RPMI7951 (cell line): ENCODE measurements around the gene SEC63. TPM values are rescaled to one million over a fixed set of nuclear protein-coding genes. Genes with fewer than 3 reads are reported as not detected.
A peak's percentile ranks its signal among the peaks of the same experiment; 100 is the strongest.
"Not testable (repeated sequence)": the region's sequence is repeated elsewhere in the genome, so short reads cannot be mapped to it uniquely, and the experiment has no call there.

Source experiments
- DNase-seq: peaks from one replicate; pipeline ENCODE4 v3.0.0-alpha.2; 2012; ENCODE audit warnings: low read depth
- total RNA-seq: library from RNA; depleted of rRNA; stranded (reverse); fragments of >200 nt; shearing (Covaris generic); gene quantifications from 2 replicates; pipeline ENCODE4 v1.2.3, GENCODE V29; 2014

Gene SEC63
- total RNA-seq, 1 experiment from 2014 or later, result 19.8 TPM

DNA sequence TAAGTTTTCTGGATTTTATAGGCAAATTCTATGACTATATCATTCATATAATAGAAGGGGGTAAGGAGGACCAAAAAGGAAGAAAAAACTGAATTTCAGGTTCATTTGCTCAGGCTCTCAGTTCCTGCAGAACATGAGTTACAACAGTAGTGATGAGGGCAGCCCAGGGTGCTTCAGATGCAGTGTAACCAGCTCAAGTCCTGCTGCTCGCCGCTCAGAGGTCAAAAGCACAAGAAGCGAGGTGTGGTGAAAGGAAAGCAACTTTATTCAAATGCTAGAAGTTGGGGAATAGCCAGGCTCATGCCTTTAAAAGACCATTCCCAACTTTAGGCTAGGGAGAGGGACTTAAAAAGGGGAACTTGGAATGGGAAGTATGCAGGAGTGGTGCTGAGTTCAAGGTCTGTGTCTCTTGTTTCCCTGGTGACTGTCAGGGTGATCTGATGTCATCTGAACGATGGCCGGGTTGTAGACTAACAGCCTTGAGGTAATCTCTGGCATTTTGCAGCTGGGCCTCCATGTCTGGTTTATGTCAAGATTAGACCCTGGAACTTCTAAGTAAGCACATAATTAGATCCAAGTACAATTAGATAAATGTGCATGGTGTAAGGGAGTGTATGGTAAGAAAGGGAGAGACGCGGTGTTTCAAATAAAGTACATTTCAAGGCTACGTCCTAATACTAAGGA is 14.5 kb upstream of the SEC63 start:
- DNase-seq, result no peak

DNA sequence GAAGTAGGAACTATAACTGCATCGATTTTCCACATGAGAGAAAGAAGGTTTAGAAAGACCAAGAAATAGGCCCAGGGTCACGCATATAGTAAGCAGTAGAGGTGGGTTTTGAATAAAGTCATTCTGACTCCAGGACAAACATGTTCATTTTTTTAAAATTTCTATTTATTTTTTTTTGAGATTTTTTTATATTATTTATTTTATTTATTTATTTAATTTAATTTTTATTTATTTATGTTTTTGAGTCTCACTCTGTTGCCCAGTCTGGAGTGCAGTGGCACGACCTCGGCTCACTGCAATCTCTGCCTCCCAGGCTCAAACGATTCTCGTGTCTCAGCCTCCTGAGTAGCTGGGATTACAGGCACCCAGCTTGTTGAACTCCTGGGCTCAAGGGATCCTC is 13.2 kb upstream of the SEC63 start:
- no peak for DNase-seq

DNA sequence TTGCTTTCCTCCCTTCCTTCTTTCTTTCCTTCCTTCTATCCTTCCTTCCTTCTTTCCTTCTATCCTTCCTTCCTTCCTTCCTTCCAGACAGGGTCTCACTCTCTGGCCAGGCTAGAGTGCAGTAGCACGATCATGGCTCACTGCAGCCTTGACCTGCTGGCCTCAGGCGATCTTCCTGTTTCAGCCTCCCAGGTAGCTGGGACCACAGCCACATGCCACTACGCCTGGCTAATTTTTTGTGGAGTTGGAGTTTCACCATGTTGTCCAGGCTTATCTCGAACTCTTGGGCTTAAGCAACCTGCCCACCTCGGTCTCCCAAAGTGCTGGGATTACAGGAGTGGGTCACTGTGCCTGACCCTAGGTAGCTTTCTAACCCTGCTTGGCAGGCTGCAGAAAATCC is 12.2 kb upstream of the SEC63 start:
- DNase-seq, result no peak

DNA sequence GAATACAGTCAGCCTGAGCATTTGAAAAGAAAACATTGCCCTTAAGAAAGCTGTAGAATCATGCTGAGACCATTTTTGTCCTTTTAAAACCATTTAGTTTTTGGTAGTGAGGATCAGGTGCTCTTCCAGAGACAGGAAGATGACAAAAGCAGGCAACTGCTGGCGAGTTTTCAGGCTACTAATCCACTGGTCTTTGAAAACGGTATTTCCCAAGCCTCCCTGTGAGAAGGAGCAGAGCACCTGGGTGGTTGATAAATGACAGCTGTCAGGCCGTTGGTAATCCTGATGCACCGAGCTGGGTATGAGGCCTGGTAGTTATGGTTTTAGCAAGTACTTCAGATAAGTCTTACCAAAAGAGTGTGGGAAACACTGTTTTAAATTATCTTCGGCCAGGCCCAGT is 10.1 kb upstream of the SEC63 start:
- DNase-seq, result no peak

DNA sequence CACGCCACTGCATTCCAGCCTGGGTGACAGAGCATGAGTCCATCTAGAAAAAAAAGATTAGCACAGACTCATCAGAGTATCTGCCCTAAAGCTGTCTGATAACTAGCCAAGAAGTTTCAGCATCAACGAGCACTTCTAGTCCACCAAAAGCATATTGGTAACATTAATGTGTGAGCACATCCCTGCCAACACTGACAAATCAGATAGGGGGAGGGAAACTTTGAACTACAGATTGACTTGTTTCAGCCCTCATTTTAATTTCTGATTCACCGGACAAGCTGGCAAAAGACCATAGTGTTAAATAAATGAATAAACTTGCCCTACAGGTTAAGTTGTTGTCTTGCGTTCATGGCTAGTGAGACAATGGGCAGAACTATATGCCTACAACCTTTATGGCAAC is 7.7 kb upstream of the SEC63 start:
- DNase-seq, result peak; percentile 89

DNA sequence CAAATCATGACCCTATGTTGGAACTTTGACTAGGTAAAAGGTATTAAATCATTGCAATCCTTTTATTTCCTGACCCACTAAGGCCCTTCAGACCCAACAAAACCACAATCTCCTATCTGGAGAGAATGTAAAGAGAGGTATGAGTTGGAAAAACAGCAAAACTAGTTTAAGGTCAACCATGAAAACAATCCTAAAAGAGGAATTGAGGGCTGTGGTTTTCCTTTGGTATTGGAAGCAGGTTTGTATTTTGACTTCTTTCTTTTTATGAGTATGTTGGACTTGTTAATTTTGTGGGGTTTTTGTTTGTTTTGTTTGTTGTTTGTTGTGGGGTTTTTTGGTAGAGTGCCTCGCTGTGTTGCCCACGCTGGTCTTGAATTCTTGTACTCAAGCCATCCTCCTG is 4.7 kb upstream of the SEC63 start:
- no peak for DNase-seq

DNA sequence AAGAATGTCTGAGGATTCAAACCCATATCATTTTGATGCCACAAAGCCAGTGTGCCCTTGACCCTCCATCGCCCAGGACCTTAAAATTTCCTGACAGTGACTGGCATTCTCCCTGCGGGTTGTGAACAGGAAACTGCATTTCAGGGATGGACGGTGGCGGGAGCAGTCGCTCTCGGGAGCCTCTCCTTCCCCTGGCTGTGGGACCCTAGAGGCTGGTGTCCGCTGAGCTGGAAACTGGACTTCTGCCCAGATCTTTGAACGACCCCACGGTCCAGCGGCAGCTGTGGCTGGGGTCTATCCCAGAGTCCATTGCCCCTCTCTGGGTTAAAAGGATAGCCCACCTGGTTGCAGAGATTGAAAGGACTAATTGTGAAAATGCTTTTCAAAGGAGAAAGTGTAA is 1.4 kb upstream of the SEC63 start:
- peak; percentile 27 for DNase-seq

DNA sequence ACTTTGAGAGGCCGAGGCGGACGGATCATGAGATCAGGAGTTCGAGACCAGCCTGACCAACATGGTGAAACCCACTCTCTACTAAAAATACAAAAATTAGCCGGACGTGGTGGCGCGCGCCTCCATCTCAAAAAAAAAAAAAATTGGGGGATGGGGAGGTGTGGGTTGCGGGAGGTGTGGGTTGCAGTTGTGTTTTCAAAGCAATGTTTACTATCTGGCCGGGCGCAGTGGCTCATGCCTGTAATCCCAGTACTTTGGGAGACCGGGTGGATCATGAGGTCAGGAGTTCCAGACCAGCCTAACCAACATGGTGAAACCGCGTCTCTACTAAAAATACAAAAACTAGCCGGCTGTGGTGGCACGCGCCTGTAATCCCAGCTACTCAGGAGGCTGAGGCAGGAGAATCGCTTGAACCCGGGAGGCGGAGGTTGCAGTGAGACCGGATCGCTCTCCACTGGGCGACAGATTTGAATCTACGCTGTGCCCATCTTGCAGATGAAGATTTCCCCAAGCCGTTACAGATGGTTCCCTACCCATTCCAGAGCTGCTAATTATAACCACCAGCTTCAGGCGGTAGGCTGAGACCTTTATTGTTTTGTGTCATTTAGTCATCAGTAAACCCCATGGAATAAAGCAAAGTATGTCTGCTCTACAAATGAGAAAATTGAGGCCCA is 818 bp upstream of the SEC63 start:
- peak; percentile 35 for DNase-seq

DNA sequence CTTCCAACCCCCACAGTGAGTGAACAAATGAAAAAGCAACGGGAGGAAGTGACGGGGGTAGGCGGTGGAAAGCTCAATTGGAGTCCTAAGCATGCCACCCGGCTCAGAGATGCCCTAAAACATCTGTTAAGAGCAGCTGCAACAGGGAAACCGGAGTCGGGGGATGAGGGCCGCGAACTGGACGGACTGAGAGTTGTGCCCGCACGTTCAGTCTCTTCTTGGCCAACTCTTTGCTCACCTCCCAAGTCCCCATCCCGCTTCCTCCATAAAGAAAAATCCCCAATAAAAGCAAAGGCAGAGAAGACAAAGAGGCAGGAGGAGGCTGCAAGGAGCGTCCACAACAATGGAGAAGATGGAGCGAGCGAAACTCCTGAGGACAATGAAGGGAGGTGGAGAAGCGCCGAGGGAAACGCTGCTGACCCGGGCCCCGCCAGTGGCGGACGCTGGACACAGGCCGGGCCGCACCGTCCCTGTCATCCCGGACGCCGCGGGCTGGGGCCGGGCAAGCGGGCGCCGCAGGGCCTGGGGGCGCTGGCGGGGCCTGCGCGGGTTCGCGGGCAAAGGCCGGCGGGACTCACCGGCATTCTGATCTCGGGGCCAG is 600 bp downstream of the SEC63 start:
- DNase-seq, result peak; percentile 72

DNA sequence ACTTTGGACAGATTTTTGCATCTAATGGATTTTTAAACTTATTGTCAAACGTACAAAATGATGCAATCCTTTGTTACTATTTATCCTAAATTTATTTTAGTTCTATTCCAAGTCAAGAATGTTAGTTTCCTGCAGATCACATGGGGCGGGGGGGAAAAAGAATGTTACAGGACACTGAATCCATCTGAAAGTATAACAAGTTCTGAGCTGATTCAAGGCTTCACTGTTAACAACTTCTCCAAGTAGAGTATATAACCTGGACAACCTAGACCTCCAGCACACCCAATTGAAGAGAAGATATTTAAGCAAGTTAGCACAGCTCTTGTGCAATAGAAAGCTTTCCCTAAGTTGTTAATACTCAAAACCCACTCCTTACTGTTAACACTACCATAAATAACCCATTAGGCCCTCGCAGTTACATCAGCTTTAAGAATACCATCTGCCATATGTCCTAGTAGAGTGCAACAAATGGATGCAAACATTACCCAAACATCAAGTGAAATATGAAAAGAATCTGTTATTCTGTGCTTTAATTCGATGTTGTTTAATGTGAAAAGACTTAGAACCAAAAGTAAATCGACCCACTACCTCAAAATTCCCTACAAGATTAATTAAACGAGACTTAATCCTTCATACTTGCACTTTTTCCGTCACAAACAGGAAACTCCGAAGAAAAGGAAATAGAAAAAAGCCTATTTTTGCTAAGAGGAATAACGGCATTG is 1.3 kb downstream of the SEC63 start:
- no peak for DNase-seq

DNA sequence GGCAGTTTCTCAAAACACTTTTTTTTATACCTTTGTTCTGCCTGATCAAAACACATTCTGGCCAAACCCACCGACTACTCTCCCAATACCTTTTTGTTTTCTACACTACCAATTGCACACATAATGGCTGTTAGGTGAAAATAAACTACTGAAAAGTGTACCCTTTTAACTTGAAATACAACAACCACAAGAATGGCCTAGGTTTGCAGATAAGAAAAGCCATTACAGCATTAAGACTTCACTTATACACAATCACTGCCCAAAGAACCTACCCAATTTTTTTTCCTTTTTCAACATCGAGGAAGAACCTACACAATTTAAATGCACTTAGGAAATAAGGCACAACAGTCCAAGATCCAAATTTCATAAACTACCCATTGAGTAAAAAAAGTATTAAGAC is 1.8 kb downstream of the SEC63 start:
- DNase-seq, result no peak

DNA sequence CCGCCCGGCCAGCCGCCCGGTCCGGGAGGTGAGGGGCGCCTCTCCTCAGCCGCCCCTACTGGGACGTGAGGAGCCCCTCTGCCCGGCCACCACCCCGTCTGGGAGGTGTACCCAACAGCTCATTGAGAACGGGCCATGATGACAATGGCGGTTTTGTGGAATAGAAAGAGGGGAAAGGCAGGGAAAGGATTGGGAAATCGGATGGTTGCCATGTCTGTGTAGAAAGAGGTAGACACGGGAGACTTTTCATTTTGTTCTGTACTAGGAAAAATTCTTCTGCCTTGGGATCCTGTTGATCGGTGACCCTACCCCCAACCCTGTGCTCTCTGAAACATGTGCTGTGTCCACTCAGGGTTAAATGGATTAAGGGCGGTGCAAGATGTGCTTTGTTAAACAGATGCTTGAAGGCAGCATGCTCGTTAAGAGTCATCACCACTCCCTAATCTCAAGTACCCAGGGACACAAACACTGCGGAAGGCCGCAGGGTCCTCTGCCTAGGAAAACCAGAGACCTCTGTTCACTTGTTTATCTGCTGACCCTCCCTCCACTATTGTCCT is 4.1 kb downstream of the SEC63 start:
- DNase-seq, result not testable (repeated sequence)

DNA sequence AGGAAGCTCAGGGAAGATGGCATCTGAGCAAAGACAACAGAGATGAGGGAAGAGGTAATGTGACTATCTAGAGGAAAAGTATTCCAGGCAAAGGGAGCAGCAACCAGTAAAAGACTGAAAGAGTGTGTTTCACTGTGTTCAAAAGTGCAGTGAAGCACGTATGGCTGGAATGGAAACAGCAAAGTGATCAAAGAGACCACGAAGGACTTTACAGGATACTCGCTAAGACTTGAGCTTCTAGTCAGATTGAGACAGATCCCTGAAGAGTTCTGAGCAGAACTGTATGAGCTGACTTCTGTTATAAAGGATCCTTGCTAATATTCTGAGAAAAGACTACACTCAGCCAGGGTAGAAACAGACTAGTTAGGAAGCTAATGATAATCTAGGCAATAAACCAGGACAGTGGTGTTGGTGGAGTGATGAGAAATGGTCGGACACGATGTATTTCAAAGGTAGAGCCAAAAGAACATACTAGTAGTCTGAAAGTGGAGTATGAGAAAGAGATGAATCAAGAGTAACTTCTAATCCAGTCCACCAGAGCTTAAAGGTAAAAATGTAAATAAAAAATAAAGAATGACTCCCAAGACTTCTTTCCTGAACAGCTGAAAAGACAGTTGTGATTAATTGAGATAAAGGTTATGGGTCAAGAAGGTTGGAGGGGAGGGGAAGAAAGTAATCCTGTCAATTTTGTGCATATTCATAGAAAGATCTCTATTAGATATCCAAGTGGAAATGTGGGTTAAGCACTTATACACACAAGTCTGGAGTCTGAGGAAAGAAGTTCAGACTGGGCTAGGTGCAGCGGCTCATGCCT is 14.2 kb downstream of the SEC63 start:
- DNase-seq, result no peak

DNA sequence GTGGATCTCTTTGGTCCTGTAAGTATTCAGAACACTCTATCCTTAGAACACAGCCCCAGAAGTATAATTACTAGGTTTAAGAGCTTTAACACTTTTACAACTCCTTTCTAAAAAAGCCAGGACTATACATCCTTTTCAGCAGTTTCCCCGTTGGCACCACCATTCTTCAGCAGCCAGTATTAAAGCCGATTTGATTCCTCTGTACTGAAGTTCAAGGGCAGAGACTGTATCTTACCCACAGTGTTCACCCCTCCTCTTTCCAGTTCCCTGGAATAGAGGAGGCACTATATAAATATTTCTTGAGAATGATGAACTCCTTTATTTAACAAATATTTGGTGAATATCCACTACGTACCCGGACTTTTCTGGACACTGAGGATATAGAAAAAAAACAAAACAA is 15.9 kb downstream of the SEC63 start:
- no peak for DNase-seq

DNA sequence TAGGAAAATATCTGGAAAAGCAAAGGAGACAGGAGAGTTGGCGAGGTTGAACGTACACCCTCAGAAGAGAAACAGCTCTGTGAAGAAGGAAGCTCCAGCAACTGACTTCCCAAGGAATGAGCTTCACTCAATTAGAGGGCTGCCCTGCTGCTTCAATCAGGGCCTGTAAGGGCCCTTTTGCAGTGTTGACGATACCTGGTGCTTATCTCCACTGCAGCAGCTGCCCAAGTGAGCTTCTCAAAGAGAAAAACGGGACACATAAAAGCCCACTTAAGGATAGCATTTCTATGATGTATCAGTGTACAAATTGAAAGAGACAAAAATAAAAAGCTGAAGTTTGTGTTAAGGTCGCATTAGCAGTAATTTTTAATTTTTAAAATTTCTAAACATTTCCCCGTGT is 16.4 kb downstream of the SEC63 start:
- no peak for DNase-seq

DNA sequence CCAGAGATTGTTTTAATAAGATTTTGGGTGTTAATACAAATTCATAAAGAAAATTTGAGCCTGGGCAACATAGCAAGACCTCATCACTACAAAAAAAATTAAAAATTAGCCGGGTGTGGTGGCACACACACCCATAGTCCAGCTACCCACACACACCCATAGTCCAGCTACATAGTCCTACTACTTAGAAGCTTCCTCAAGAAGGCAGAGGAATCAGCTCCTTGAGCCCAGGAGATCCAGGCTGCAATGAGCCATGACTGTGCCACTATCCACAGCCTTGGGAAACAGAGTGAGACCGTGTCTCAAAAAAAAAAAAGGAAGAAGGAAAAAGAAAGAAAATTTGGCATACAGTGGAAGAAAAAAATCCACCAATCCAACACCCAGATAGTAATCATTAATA is 16.8 kb downstream of the SEC63 start:
- no peak for DNase-seq

DNA sequence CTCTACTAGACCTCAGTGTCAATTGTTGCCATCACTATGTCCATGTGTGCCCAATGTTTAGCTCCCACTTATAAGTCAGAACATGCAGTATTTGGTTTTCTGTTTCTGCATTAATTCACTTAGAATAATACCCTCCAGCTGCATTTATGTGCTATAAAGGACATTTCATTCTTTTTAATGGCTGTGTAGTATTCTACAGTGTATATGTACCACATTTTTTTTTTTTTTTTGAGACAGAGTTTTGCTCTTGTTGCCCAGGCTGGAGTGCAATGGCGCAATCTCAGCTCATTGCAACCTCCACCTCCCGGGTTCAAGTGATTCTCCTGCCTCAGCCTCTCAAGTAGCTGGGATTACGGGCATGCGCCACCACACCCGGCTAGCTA is 21.1 kb downstream of the SEC63 start:
- not testable (repeated sequence) for DNase-seq

DNA sequence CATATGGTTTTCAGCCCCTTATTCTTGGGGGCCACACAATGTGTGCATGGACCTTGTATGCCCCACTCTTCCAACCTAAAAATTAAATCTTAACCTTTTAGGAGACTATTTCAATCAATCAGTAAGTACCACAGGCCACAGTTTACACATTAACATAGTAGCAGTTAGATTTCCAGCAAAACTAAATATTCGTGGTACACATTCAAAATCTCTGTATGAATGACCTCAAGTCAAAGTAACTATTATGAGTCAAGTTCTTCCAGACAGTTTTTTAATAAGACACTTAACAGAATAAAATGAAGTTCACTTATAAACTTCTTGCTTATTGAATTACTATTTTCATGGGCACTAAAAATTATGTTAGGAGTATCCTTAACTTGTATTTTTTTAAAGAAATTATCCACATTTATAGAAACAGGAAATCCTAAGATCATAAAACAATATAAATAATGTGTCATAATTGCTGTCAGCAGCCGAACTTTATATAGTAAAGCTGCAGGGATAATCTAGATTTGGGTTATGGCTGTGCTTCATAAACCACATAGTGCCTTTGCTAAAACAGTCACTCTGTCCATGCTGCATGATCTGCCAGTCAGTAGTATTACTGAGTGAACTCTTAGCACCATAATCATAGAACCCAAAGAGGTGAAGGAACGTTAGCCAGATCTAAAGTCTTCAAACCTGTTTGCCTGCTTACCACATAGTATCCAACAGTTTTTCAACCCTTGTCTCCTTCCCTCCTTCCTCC is 21.7 kb downstream of the SEC63 start:
- no peak for DNase-seq

DNA sequence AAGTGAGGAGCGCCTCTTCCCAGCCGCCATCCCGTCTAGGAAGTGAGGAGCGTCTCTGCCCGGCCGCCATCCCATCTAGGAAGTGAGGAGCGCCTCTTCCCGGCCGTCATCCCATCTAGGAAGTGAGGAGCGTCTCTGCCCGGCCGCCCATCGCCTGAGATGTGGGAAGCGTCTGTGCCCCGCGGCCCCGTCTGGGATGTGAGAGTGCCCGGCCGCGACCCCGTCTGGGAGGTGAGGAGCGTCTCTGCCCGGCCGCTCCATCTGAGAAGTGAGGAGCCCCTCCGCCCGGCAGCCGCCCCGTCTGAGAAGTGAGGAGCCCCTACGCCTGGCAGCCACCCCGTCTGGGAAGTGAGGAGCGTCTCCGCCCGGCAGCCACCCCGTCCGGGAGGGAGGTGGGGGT is 23.8 kb downstream of the SEC63 start:
- not testable (repeated sequence) for DNase-seq

DNA sequence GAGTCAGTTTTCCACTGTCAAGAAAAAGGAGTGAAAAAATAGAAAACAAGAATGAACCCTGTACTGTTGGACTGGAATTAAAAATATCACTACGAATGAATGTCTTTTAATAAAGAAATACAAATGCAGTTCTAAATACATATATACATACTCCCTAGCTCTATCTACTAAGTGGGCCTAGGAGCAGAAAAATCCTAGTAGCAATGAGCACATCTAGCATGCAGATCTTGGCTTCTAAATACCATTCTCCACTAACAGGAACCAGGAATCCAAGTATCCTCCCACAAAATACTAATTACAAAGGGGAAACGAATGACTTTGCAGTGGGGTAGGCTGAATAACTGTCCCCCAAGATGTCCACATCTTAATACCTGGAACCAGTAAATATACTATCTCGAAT is 25.4 kb downstream of the SEC63 start:
- DNase-seq, result no peak

DNA sequence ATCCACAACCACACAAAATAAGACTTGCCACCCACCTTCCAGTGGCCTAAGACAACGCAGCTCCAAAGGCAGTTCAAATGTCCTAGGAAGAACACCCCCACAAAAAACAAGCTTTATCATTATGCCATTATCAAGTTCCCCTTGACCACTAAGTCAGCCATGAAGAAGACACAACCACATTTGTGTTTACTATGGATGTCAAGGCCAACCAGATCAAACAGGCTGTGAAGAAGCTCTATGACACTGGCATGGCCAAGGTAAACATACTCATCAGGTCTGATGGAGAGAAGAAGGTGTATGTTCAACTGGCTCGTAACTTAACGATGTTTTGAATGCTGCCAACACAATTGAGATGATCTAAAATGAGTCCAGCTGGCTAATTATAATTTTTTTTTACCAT is 26.1 kb downstream of the SEC63 start:
- DNase-seq, result no peak
